Stimulated activated CD4-positive, alpha-beta T cell treated with anti-CD3 and anti-CD28 coated beads, Interleukin-15, amount 100 ng/mL, for 1 hour (primary cell): ENCODE results near the gene SUSD2.
"Not testable (repeated sequence)": the region's sequence is repeated elsewhere in the genome, so short reads cannot be mapped to it uniquely, and the experiment has no call there.

Experiments
- DNase-seq, 2 donors: peaks; one replicate each; pipeline ENCODE4 v3.0.0-alpha.2; 2020; ENCODE audit warnings: low read depth in 1 of 2, low spot score in 1 of 2

The SUSD2 gene

GRCh38 chr22:24209016-24209415, 27.7 kb downstream of the SUSD2 start:
- no peak for DNase-seq

GRCh38 chr22:24209687-24210086, 28.4 kb downstream of the SUSD2 start:
- DNase-seq: no peak

DNA sequence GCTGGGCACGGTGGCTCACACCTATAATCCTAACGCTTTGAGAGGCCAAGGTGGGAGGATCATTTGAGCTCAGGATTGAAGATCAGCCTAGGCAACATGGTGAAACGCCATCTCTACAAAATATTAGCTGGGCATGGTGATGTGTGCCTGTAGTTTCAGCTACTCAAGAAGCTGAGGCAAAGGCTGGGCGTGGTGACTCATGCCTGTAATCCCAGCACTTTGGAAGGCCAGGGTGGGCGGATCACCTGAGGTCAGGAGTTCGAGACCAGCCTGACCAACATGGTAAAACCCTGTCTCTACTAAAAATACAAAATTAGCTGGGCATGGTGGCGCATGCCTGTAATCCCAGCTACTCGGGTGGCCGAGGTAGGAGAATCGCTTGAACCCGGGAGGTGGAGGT, 29.1 kb downstream of the SUSD2 start:
- DNase-seq: not testable (repeated sequence)

GRCh38 chr22:24211716-24212115, 30.4 kb downstream of the SUSD2 start:
- DNase-seq: not testable (repeated sequence)

- not testable (repeated sequence) for DNase-seq
Observed at GRCh38 chr22:24213111-24213510, 31.8 kb downstream of the SUSD2 start.

- DNase-seq: no peak
Observed at GRCh38 chr22:24214467-24215285, 33.4 kb downstream of the SUSD2 start.

GRCh38 chr22:24216541-24217209, 35.4 kb downstream of the SUSD2 start:
- no peak for DNase-seq

DNA sequence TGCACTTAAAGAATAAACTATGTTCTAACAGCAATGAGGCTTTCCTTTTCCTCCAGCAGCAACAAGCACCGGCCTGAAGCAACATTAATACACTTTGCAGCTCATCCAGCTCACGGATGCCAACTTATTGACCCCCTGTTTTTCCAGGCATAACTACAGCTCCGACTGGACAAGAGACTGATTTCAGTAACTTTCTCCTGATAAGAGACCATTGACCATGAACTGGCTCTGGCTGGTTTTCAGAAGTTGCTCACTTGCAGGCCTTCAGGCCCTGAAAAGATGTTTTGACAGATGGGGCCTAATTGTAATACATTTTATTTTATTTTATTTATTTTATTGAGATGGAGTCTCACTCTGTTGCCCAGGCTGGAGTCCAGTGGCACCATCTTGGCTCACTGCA, 36.1 kb downstream of the SUSD2 start:
- no peak for DNase-seq

DNA sequence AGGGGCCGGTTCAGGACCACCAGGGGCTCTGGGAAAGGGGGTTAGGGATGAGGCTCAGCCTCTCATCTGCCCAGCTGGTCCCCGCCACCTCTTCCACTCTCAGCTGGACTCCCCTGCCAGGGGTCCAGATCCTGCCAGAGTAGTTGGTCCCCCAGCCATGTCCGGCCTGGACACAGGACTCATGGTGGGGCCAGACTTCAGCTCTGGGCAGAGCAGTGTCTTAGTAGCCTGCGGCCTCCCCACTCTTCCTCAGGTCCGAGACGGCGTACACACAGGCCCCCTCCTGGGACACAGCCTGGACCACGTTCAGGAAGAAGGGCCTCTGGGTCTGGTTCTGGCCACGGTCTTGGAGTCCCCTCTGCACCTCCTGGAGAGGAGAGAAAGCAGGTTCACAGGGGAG, 38.5 kb downstream of the SUSD2 start:
- no peak for DNase-seq

- no peak for DNase-seq
Observed at GRCh38 chr22:24224468-24224867, 43.2 kb downstream of the SUSD2 start.

DNA sequence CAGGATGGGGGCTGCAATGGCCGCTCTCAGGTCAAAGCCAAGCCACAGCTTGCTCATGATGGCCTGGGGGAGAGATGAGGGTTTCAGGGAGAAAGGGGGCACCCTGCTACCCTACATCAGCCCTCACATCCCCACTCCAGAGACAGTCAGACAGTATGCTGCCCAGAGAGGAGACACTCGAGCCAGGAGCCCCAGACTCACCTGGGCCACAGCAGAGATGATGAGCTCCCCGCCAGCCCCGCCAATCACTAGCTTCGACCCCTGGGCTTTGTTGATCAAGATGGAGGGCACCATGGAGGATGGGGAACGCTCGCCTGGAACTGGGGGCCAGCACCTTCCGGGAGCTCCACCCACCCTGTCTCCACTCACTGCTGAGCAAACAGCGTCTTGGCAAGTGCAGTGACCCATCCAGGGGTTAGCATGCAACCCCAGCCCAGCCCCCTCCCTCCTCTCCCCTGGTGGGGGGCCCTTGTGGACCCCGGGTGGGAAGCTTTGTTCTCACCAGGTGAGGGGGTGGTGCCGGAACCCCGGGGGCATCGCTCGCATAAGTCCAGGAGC, 43.8 kb downstream of the SUSD2 start:
- DNase-seq: no peak

DNA sequence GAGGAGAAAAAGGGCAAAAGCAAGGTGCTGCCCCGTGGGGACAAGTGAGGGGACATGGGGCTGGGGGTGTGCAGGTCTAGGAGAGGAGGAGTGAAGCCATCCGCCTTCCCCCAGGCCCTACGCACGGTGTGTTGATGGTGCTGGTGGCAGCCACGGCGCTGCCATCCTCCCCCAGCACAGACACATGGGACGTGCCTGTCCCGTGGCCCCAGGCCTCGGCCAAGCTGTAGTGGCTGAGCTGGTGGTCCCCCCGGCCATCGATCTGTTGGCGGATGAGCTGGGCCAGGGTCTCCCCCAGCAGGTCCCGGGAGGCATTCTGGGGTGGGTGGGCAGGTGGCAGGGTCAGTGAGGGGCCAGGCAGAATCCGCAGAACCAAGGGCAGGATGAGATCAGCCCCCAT, 44.7 kb downstream of the SUSD2 start:
- DNase-seq: no peak

- peak; percentile 29 to 54 for DNase-seq
Observed at GRCh38 chr22:24230911-24231656, 49.8 kb downstream of the SUSD2 start.

DNA sequence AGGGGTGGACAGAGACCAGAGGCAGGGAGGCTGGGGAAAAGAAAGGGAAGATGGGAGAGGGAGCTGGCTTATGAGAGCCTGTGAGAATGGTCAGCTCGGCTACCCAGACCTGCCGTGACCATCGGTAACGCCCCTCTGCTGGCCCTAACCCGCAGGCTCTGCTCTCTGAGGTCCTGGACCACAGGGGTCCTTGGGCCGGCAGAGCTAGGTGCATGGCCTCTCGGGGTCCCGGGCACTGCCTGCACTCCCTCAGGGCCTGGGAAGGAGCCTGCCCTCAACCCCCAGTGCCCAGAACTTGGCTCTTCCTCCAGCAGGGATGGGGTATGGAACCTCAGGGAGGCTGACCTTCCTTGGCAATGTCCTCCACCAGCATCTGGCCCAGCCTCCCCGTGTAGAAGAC, 50.4 kb downstream of the SUSD2 start:
- no peak for DNase-seq

GRCh38 chr22:24232124-24232523, 50.8 kb downstream of the SUSD2 start:
- DNase-seq: no peak

DNA sequence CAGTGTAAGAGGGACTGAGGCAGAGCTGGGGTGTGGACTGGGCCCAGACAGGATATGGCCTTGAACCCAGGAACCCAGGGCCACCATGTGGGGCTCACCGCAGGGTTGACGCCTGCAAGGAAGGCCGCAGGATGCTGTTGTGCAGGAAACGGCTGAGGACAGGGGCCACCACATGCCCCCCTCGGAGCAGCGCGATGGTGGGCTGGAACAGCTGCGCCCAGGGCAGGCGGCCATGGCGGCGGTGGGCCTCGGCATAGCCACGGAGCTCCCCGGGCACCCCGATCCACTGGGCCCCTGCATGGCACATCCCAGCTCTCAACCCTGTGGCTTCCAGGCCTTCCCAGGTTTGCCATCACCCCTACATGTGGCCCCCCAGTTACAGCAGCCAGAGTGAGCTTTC, 51.4 kb downstream of the SUSD2 start:
- no peak for DNase-seq

GRCh38 chr22:24233235-24233634, 51.9 kb downstream of the SUSD2 start:
- no peak for DNase-seq

DNA sequence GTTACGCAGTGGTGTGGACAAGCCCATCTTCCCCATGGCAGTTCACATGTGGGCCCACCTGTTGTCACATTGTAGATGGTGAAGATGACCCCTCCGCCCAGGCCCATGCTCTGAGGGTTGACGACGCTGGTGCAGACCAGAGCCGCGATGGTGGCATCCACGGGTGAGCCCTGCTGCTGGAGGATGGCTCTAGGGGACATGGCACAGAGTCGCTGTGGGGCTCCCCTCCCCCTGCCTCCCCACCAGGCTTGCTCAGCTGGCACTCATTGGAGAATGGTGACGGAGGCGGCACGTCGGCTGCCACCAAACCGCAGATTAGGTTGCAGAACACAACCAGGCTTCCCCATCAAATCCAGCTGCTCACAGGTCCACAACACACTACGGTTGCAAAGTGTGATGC, 52.5 kb downstream of the SUSD2 start:
- no peak for DNase-seq

DNA sequence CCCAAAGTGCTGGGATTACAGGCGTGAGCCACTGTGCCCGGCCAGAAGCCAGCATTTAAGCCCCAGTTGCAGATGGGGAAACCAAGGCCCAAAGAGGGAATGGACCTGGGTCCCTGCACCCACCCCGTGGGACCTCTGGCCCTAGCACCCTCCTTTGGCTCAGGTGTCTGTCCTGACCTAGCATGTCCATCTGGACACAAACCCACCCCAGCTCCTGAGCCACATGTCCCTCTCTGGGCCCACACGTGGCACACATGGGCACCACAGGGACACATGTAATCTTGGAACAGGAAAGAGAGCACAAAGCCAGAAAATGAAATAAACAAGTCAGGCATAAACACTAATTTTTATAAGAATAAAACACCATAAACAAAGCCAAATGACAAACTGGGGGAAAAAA, 54.0 kb downstream of the SUSD2 start:
- DNase-seq: no peak

- DNase-seq: no peak
Observed at GRCh38 chr22:24236656-24237055, 55.4 kb downstream of the SUSD2 start.

DNA sequence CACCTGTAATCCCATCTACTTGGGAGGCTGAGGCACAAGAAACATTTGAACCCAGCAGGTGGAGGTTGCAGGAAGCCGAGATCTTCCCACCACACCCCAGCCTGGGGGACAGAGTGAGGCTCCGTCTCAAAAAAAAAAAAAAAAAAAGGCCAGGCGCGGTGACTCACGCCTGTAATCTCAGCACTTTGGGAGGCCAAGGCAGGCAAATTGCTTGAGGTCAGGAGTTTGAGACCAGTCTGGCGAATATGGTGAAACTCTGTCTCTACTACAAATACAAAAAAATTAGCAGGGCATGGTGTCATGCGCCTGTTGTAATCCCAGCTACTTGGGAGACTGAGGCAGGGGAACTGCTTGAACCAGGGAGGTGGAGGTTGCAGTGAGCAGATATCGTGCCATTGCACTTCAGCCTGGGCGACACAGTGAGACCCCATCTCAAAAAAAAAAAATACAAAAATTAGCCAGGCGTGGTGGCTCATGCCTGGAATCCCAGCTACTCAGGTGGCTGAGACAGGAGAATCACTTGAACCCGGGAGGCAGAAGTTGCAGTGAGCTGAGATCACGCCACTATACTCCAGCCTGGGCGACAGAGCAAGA, 56.9 kb downstream of the SUSD2 start:
- not testable (repeated sequence) for DNase-seq
